Measurements from ENCODE around the gene BAAT. TPM values are rescaled to one million over a fixed set of nuclear protein-coding genes. Genes with fewer than 3 reads are reported as not detected.

Gene BAAT
- total and polyA plus RNA-seq, 2 of the 13 experiments (the other 11 are each of a cell fraction or from before 2014, with no cell fraction given) = 0.71 to 7.9 TPM

DNA sequence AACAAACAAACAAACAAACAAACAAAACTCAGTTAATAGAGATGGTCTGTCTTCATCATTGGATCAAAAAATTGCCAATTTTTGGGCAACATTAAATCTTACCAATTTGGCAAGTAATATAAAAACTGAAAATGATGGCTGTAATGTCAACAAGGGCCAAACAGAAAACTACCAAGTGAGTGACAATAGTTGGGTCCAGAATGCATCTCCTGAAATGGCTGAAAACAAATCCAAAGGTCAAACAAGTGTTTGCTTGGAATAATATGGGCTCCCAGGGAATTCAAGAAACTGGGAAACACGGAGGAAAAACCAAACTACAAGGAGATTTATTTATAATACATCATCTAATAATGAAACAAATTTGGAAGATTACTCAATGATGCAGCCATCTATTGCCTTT, 25.1 kb downstream of the BAAT start (continued):
- TF ChIP-seq, protein P1, sequence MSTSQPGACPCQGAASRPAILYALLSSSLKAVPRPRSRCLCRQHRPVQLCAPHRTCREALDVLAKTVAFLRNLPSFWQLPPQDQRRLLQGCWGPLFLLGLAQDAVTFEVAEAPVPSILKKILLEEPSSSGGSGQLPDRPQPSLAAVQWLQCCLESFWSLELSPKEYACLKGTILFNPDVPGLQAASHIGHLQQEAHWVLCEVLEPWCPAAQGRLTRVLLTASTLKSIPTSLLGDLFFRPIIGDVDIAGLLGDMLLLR (CRISPR knock-in tag; IDR thresholded peaks at IDR 0.05) = no peak
- TF ChIP-seq, protein P2, sequence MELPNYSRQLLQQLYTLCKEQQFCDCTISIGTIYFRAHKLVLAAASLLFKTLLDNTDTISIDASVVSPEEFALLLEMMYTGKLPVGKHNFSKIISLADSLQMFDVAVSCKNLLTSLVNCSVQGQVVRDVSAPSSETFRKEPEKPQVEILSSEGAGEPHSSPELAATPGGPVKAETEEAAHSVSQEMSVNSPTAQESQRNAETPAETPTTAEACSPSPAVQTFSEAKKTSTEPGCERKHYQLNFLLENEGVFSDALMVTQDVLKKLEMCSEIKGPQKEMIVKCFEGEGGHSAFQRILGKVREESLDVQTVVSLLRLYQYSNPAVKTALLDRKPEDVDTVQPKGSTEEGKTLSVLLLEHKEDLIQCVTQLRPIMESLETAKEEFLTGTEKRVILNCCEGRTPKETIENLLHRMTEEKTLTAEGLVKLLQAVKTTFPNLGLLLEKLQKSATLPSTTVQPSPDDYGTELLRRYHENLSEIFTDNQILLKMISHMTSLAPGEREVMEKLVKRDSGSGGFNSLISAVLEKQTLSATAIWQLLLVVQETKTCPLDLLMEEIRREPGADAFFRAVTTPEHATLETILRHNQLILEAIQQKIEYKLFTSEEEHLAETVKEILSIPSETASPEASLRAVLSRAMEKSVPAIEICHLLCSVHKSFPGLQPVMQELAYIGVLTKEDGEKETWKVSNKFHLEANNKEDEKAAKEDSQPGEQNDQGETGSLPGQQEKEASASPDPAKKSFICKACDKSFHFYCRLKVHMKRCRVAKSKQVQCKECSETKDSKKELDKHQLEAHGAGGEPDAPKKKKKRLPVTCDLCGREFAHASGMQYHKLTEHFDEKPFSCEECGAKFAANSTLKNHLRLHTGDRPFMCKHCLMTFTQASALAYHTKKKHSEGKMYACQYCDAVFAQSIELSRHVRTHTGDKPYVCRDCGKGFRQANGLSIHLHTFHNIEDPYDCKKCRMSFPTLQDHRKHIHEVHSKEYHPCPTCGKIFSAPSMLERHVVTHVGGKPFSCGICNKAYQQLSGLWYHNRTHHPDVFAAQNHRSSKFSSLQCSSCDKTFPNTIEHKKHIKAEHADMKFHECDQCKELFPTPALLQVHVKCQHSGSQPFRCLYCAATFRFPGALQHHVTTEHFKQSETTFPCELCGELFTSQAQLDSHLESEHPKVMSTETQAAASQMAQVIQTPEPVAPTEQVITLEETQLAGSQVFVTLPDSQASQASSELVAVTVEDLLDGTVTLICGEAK (IDR thresholded peaks at IDR 0.05) = no peak
- TF ChIP-seq, protein P2 (CRISPR knock-in tag; IDR thresholded peaks at IDR 0.05) = no peak; the same call in 1 of the 2 replicates
- TF ChIP-seq EP300 (IDR thresholded peaks at IDR 0.05; ENCODE audit: low read depth in 2 of 2, low read length in 2 of 2) = no peak; a peak in 1 of 4 replicates
- TF ChIP-seq EP300 (CRISPR knock-in tag; IDR thresholded peaks at IDR 0.05; ENCODE audit: borderline replicate concordance) = no peak
- TF ChIP-seq NFIC (IDR thresholded peaks at IDR 0.05; ENCODE audit: low read length) = peak; percentile 43; the same call in 1 of the 2 replicates
- TF ChIP-seq, protein P3, sequence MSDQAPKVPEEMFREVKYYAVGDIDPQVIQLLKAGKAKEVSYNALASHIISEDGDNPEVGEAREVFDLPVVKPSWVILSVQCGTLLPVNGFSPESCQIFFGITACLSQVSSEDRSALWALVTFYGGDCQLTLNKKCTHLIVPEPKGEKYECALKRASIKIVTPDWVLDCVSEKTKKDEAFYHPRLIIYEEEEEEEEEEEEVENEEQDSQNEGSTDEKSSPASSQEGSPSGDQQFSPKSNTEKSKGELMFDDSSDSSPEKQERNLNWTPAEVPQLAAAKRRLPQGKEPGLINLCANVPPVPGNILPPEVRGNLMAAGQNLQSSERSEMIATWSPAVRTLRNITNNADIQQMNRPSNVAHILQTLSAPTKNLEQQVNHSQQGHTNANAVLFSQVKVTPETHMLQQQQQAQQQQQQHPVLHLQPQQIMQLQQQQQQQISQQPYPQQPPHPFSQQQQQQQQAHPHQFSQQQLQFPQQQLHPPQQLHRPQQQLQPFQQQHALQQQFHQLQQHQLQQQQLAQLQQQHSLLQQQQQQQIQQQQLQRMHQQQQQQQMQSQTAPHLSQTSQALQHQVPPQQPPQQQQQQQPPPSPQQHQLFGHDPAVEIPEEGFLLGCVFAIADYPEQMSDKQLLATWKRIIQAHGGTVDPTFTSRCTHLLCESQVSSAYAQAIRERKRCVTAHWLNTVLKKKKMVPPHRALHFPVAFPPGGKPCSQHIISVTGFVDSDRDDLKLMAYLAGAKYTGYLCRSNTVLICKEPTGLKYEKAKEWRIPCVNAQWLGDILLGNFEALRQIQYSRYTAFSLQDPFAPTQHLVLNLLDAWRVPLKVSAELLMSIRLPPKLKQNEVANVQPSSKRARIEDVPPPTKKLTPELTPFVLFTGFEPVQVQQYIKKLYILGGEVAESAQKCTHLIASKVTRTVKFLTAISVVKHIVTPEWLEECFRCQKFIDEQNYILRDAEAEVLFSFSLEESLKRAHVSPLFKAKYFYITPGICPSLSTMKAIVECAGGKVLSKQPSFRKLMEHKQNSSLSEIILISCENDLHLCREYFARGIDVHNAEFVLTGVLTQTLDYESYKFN (CRISPR knock-in tag; conservative IDR thresholded peaks at IDR 0.05) = peak; percentile 74
- no peak for TF ChIP-seq CREB1 (IDR thresholded peaks at IDR 0.05)
- TF ChIP-seq CREB1 (CRISPR knock-in tag; IDR thresholded peaks at IDR 0.05) = 0 out of 2 replicates have a peak, but pooled peaks have one; percentile 34
- TF ChIP-seq ZNF781 (CRISPR knock-in tag; IDR thresholded peaks at IDR 0.05; ENCODE audit: borderline replicate concordance, not compliant biosample characterization) = no peak
- TF ChIP-seq, protein P4, sequence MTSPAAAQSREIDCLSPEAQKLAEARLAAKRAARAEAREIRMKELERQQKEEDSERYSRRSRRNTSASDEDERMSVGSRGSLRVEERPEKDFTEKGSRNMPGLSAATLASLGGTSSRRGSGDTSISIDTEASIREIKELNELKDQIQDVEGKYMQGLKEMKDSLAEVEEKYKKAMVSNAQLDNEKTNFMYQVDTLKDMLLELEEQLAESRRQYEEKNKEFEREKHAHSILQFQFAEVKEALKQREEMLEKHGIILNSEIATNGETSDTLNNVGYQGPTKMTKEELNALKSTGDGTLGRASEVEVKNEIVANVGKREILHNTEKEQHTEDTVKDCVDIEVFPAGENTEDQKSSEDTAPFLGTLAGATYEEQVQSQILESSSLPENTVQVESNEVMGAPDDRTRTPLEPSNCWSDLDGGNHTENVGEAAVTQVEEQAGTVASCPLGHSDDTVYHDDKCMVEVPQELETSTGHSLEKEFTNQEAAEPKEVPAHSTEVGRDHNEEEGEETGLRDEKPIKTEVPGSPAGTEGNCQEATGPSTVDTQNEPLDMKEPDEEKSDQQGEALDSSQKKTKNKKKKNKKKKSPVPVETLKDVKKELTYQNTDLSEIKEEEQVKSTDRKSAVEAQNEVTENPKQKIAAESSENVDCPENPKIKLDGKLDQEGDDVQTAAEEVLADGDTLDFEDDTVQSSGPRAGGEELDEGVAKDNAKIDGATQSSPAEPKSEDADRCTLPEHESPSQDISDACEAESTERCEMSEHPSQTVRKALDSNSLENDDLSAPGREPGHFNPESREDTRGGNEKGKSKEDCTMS (CRISPR knock-in tag; conservative IDR thresholded peaks at IDR 0.05) = no peak
- peak; percentile 38; the same call in 1 of the 2 replicates for TF ChIP-seq FOXP1 (IDR thresholded peaks at IDR 0.05)
- TF ChIP-seq FOXP1 (CRISPR knock-in tag; IDR thresholded peaks at IDR 0.05) = peak; percentile 48; the same call in 1 of the 2 replicates
- TF ChIP-seq ZNF644 (CRISPR knock-in tag; IDR thresholded peaks at IDR 0.05; ENCODE audit: low read depth) = 0 out of 2 replicates have a peak, but pooled peaks have one; percentile 52
- 0 out of 2 replicates have a peak, but pooled peaks have one; percentile 45 for TF ChIP-seq GATAD2A (CRISPR knock-in tag; IDR thresholded peaks at IDR 0.05)
- no peak for TF ChIP-seq PCBP2 (optimal IDR thresholded peaks at IDR 0.05; ENCODE audit: low read depth, low read length, poor library complexity, severe bottlenecking)

Measured in HepG2 (cell line).